NCI-H774 (cell line): Measurements from ENCODE around the gene LGALS12.
"Not testable (repeated sequence)": the region's sequence is repeated elsewhere in the genome, so short reads cannot be mapped to it uniquely, and the experiment has no call there.

Source experiments
- DNase-seq: peaks from one replicate; lab custom pipeline; 2025; lab: John Stamatoyannopoulos, UW

LGALS12 gene

GRCh38 chr11:63532799-63533475 lies 27.1 kb downstream of the LGALS12 start:
- DNase-seq, result no peak

GRCh38 chr11:63534076-63534475 lies 28.2 kb downstream of the LGALS12 start:
- no peak for DNase-seq

GRCh38 chr11:63534895-63535461 lies 29.1 kb downstream of the LGALS12 start:
- DNase-seq, result no peak

GRCh38 chr11:63535734-63536133 lies 29.9 kb downstream of the LGALS12 start:
- no peak for DNase-seq

- no peak for DNase-seq
These were observed 30.9 kb downstream of the LGALS12 start, which contains the start of gene PLAAT4 for GRCh38 chr11:63536669-63537292. TSS of gene PLAAT4 (plus strand) at chr11:63536808. CDS start at chr11:63536869, 61 bp downstream.

GRCh38 chr11:63537293-63538101 lies 31.6 kb downstream of the LGALS12 start:
- no peak for DNase-seq

- DNase-seq, result not testable (repeated sequence)
These were observed 36.6 kb downstream of the LGALS12 start for GRCh38 chr11:63542506-63542905.

GRCh38 chr11:63543711-63544110 lies 37.8 kb downstream of the LGALS12 start:
- no peak for DNase-seq

- DNase-seq, result no peak
These were observed 41.2 kb downstream of the LGALS12 start for GRCh38 chr11:63547061-63547460.

GRCh38 chr11:63548178-63548577 lies 42.3 kb downstream of the LGALS12 start:
- no peak for DNase-seq

- no peak for DNase-seq
These were observed 43.5 kb downstream of the LGALS12 start for GRCh38 chr11:63549411-63549810.

- not testable (repeated sequence) for DNase-seq
These were observed 44.3 kb downstream of the LGALS12 start for GRCh38 chr11:63550156-63550700.

GRCh38 chr11:63551091-63551888 lies 45.4 kb downstream of the LGALS12 start:
- DNase-seq, result no peak

GRCh38 chr11:63551889-63552266 lies 46.0 kb downstream of the LGALS12 start:
- no peak for DNase-seq

GRCh38 chr11:63552921-63553320 lies 47.0 kb downstream of the LGALS12 start:
- no peak for DNase-seq

GRCh38 chr11:63553759-63554158 lies 47.9 kb downstream of the LGALS12 start:
- DNase-seq, result no peak

GRCh38 chr11:63554877-63555223 lies 49.0 kb downstream of the LGALS12 start:
- DNase-seq, result no peak

GRCh38 chr11:63556404-63557013 lies 50.6 kb downstream of the LGALS12 start:
- no peak for DNase-seq

- no peak for DNase-seq
These were observed 51.7 kb downstream of the LGALS12 start for GRCh38 chr11:63557570-63557969.

- DNase-seq, result no peak
These were observed 52.7 kb downstream of the LGALS12 start for GRCh38 chr11:63558459-63559157.
